ENCODE measurements around the gene CFP.

The CFP gene

GRCh38 chrX:47574076-47574546, 55.6 kb downstream of the CFP start:
- no peak for DNase-seq (ENCODE audit: low spot score)

GRCh38 chrX:47573341-47574075, 56.2 kb downstream of the CFP start:
- no peak for DNase-seq (ENCODE audit: low spot score)

Data from SW480 (cell line).